Stomach (tissue), 9 donors: ENCODE data around the gene C11orf58. TPM values are rescaled to one million over a fixed set of nuclear protein-coding genes. Genes with fewer than 3 reads are reported as not detected.

Experiments
- DNase-seq, 2 donors: peaks; one replicate each; pipeline versions ENCODE4 v3.0.0 to v3.0.0-alpha.2; 2013 to 2019
- H3K27ac ChIP-seq, 5 donors: fragments of 200-600 bp in 4 of 5; sonication (generic) in 4 of 5; one replicate each; pipeline ENCODE4 v1.5.1; 2013 to 2019; ENCODE audit warnings: mild to moderate bottlenecking in 1 of 5, moderate library complexity in 1 of 5
- H3K27me3 ChIP-seq, 3 donors: fragments of 200-600 bp; sonication (generic); one replicate each; pipeline ENCODE4 v1.5.1; 2017 to 2019; ENCODE audit warnings: mixed run types in 1 of 3
- H3K36me3 ChIP-seq, 4 donors: fragments of 200-600 bp; sonication (generic); 1 replicate in 3 of 4; 2 replicates in 1 of 4; pipeline ENCODE4 v1.5.1; 2016 to 2019
- H3K4me1 ChIP-seq, 4 donors: fragments of 200-600 bp; sonication (generic); one replicate each; pipeline ENCODE4 v1.5.1; 2016 to 2019
- H3K4me3 ChIP-seq, 4 donors: fragments of 200-600 bp; sonication (generic) in 3 of 4; one replicate each; pipeline ENCODE4 v1.5.1; 2016 to 2019; ENCODE audit warnings: mild to moderate bottlenecking in 1 of 4
- H3K9me3 ChIP-seq, 4 donors: fragments of 200-600 bp; sonication (generic); one replicate each; pipeline ENCODE4 v1.5.1; 2016 to 2019
- EP300 ChIP-seq: sonication (generic); formaldehyde crosslinking; IDR thresholded peaks from one replicate; pipeline ENCODE4 v1.6.1; 2017; ENCODE audit warnings: antibody characterized with exemption
- POLR2A ChIP-seq, 4 donors: fragments of 450-650 bp; IDR thresholded peaks; one replicate each; pipeline ENCODE4 v1.6.1; 2016; ENCODE audit warnings: antibody characterized with exemption in 4 of 4, control low read depth in 2 of 4, mild to moderate bottlenecking in 1 of 4, moderate library complexity in 1 of 4
- POLR2AphosphoS5 ChIP-seq, 3 donors: sonication (generic); formaldehyde crosslinking; IDR thresholded peaks; one replicate each; pipeline ENCODE4 v1.6.1; 2016; ENCODE audit warnings: antibody characterized with exemption in 3 of 3
- WGBS, 5 donors: extraction: QIAGEN DNeasy Blood & Tissue Kit in 3 of 5; methylation state at CpG; one replicate each; pipeline versions ENCODE4 v1.1.5 to v1.1.7; 2013 to 2018; 5-methylcytosine and 5-hydroxymethylcytosine counted together
- intact Hi-C: fragments of 100-400 bp; cut with DNase I; formaldehyde crosslinking; loops from one replicate; pipeline ENCODE4 v1.15.1; 2023; ENCODE audit warnings: low total_unique reads
- polyA plus RNA-seq, 3 donors: library from polyadenylated mRNA; stranded (reverse); fragments of 200-250 nt; gene quantifications; one replicate each; pipeline ENCODE4 v1.2.3, GENCODE V29; 2013
- total RNA-seq, 5 donors: library from RNA; depleted of rRNA; stranded (reverse); fragments of >200 nt; gene quantifications; one replicate each; pipeline versions ENCODE4 v1.1.0 to v1.2.3, GENCODE V29; 2014 to 2016
- TF ChIP-seq, protein P1 (sequence below), 7 experiments: fragments of 450-650 bp in 4 of 7; fragments of 200-600 bp in 3 of 7; sonication (generic) in 3 of 7; IDR thresholded peaks; one replicate each; pipeline ENCODE4 v1.5.1; 2016 to 2019; ENCODE audit warnings: antibody characterized with exemption in 7 of 7, control low read depth in 2 of 7, mild to moderate bottlenecking in 1 of 7
- donor health status: healthy with polysubstance abuse.
- donor health status: Bipolar disorder and iron deficiency.
- donor health status: healthy.

Gene C11orf58
- total and polyA plus RNA-seq, 8 donors: 86.2 to 336 (median 132) TPM

DNA sequence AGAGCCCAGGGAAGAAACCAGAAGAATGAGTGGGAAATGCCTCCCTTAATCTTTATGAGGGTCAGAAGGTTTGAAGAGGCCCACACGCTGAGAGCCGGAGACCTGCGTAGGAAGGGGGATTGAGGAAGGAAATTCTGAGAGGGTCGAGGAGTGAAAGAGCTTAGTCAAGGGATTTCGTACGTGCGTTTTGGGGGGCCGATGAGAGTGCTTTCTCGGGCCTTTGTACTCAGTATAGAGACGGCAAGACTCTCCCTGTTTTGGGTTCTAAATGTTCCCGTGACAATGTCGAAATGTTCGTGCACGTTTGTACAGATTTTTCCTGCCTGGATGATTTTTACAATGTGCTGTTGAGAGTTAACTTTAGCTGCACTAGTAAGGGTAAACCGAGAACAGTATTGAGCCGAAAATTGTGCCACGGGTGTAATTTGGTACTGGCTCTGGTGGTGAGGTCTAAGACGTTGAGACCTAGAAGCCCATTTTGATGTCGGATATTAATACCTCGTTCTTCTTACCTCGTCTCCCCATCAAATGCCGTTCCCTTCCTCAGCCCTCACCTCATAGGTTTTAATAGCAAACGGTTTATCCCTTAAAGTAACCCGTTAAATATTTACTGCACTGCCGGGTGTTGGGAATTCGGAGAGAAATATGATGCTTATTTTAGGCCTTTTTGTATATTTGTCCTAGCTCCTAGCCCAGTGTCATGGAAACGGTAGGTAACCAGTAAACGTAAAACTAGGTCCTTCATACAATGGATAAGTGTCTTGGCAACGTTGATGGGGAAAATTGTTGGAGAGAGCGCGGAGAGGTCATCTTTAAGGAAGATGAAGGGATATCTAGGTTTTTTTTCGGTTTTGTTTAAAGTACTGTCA, 734 bp downstream of the C11orf58 start:
- Histone ChIP-seq H3K27ac (peak overlapping the region; percentile 91 to 96 (median 95)), H3K36me3 (peaks cover 0 to 9% (median 5%) of the 10 kb centered on the region in 4 donors), H3K4me3 (peak overlapping the region; percentile 63 to 84 (median 75)), H3K9me3 (no peaks in the 10 kb centered on the region), H3K27me3 (no peaks in the 10 kb centered on the region), H3K4me1 (peaks cover 36 to 57% (median 45%) of the 10 kb centered on the region in 4 donors)
- 1 to 4% (median 3%) methylated on average over 32 of the region's 32 CpGs for WGBS, 5 donors
- intact Hi-C loops: no loop called here
- peak in 1 of 2 donors; percentile 66 for DNase-seq
- TF ChIP-seq, protein P1, sequence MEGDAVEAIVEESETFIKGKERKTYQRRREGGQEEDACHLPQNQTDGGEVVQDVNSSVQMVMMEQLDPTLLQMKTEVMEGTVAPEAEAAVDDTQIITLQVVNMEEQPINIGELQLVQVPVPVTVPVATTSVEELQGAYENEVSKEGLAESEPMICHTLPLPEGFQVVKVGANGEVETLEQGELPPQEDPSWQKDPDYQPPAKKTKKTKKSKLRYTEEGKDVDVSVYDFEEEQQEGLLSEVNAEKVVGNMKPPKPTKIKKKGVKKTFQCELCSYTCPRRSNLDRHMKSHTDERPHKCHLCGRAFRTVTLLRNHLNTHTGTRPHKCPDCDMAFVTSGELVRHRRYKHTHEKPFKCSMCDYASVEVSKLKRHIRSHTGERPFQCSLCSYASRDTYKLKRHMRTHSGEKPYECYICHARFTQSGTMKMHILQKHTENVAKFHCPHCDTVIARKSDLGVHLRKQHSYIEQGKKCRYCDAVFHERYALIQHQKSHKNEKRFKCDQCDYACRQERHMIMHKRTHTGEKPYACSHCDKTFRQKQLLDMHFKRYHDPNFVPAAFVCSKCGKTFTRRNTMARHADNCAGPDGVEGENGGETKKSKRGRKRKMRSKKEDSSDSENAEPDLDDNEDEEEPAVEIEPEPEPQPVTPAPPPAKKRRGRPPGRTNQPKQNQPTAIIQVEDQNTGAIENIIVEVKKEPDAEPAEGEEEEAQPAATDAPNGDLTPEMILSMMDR (IDR thresholded peaks at IDR 0.05): no peak
- TF ChIP-seq EP300: no peak
- no peak for TF ChIP-seq POLR2AphosphoS5 (IDR thresholded peaks at IDR 0.05)
- TF ChIP-seq POLR2A (IDR thresholded peaks at IDR 0.05): no peak

DNA sequence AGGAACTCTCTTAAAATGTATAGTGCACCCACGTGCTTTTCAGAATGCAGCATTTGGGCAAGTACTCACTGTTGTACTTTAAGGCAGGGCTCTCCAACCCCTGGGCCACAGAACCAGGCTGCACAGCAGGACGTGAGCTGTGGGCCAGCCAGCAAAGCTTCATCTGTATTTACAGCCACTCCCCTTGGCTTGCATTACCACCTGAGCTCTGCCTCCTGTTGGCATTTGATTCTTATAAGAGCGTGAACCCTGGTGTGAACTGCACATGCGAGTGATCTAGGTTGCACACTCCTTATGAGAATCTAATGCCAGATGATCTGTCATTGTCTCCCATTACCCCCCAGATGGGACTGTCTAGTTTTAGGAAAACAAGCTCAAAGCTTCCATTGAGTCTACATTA, 3.0 kb downstream of the C11orf58 start:
- Histone ChIP-seq H3K27me3 (no peaks in the 10 kb centered on the region), H3K4me3 (peak overlapping the region in 2 of 4 donors; percentile 8 to 21), H3K9me3 (no peaks in the 10 kb centered on the region), H3K4me1 (peaks cover 36 to 80% (median 60%) of the 10 kb centered on the region in 4 donors), H3K27ac (no peak overlapping the region), H3K36me3 (peaks cover 13 to 31% (median 28%) of the 10 kb centered on the region in 4 donors)
- 30 to 58% (median 51%) methylated on average over 4 of the region's 4 CpGs for WGBS, 5 donors
- TF ChIP-seq EP300: no peak
- TF ChIP-seq POLR2AphosphoS5 (IDR thresholded peaks at IDR 0.05): no peak
- TF ChIP-seq POLR2A (IDR thresholded peaks at IDR 0.05): no peak
- TF ChIP-seq, protein P1 (IDR thresholded peaks at IDR 0.05): no peak
- intact Hi-C loops: no loop called here
- peak in 1 of 2 donors; percentile 49 for DNase-seq

DNA sequence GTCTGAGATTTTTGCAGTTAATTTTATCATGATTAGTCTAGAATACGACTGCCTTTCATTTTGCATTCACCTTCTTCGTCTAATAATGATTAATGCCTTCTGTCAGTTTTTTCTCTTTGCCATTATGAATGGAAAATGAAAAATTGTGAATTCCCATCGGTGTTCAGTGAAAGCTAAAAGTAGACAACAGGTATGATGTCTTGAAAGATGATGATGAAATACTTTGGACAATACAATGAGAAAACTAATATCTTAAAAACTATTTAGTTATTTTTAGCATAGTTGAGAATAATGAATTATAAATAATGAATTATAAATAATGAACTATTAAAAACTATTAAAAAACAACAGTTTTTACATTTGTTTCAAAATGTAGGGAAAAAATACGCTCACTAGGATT, 5.0 kb downstream of the C11orf58 start:
- intact Hi-C loops: no loop called here
- no peaks in the 10 kb centered on the region for H3K9me3 ChIP-seq
- no peaks in the 10 kb centered on the region for H3K27me3 ChIP-seq
- WGBS, 5 donors: 80 to 91% (median 88%) methylated on average over 4 of the region's 4 CpGs
- peaks cover 36 to 81% (median 58%) of the 10 kb centered on the region in 4 donors for H3K4me1 ChIP-seq
- TF ChIP-seq POLR2AphosphoS5 (IDR thresholded peaks at IDR 0.05) (no peak), POLR2A (IDR thresholded peaks at IDR 0.05) (no peak)
- H3K4me3 ChIP-seq: no peak overlapping the region
- DNase-seq: no peak
- H3K27ac ChIP-seq: no peak overlapping the region
- H3K36me3 ChIP-seq: peaks cover 22 to 51% (median 48%) of the 10 kb centered on the region in 4 donors

DNA sequence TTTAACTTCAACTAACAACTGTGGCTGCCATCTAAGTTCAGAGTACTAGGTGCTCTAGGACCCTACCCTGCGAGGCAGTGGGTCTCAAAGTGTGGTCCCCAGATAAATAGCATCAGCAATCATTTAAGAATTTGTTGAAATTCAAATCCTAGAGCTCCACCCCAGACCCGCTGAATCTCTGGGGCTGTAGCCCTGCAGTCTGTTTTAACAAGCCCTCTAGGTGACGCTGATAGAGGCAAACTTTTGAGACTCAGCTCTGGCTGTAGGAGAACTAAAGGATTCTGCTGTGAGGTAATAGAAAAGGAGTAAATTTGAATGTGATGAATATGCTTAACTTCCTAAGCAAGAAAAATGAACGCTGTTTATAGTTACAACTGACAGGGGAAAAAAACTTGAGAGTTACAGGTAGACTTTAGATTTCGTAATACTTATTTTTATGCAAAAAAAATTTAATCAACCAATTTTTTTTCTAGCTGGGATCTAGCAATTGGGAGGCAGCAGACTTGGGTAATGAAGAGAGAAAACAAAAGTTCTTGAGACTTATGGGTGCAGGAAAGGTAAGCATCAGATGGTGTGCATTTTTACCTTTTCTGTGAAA, 5.8 kb downstream of the C11orf58 start:
- 88 to 93% (median 89%) methylated on average over 5 of the region's 5 CpGs for WGBS, 5 donors
- H3K9me3 ChIP-seq: no peaks in the 10 kb centered on the region
- intact Hi-C loops: no loop called here
- no peak overlapping the region for H3K27ac ChIP-seq
- DNase-seq: no peak
- peaks cover 36 to 81% (median 58%) of the 10 kb centered on the region in 4 donors for H3K4me1 ChIP-seq
- no peaks in the 10 kb centered on the region for H3K27me3 ChIP-seq
- TF ChIP-seq, protein P1 (IDR thresholded peaks at IDR 0.05): no peak
- TF ChIP-seq EP300: no peak
- no peak for TF ChIP-seq POLR2AphosphoS5 (IDR thresholded peaks at IDR 0.05)
- TF ChIP-seq POLR2A (IDR thresholded peaks at IDR 0.05): no peak
- H3K4me3 ChIP-seq: no peak overlapping the region
- peaks cover 22 to 58% (median 56%) of the 10 kb centered on the region in 4 donors for H3K36me3 ChIP-seq
